Endodermal cell (in vitro differentiated cells): ENCODE results near the gene FRYL. TPM values are rescaled to one million over a fixed set of nuclear protein-coding genes. Genes with fewer than 3 reads are reported as not detected.

Source experiments
- DNase-seq: peaks from one replicate; pipeline ENCODE4 v3.0.0-alpha.2; 2017
- H3K27ac ChIP-seq: 2 replicates; pipeline ENCODE4 v1.5.1; 2013; ENCODE audit warnings: mild to moderate bottlenecking, low read depth, low read length, moderate library complexity
- H3K27me3 ChIP-seq: 2 replicates; pipeline ENCODE4 v1.6.1; 2013; ENCODE audit warnings: mild to moderate bottlenecking, low read length, moderate library complexity; ENCODE audit not compliant: insufficient read depth, control insufficient read depth, poor library complexity, severe bottlenecking
- H3K36me3 ChIP-seq: 2 replicates; pipeline ENCODE4 v1.7.0; 2013; ENCODE audit warnings: mild to moderate bottlenecking, low read length, moderate library complexity; ENCODE audit not compliant: control insufficient read depth, insufficient read depth
- H3K4me1 ChIP-seq: one replicate; pipeline ENCODE4 v1.7.0; 2013; ENCODE audit warnings: low read length; ENCODE audit not compliant: control insufficient read depth, insufficient read depth
- H3K4me3 ChIP-seq: 2 replicates; pipeline ENCODE4 v1.5.1; 2013; ENCODE audit warnings: mild to moderate bottlenecking, low read length, moderate library complexity
- H3K9ac ChIP-seq: 2 replicates; pipeline ENCODE4 v1.6.1; 2013; ENCODE audit warnings: mild to moderate bottlenecking, low read length, moderate library complexity; ENCODE audit not compliant: poor library complexity, severe bottlenecking; ENCODE audit errors: extremely low read depth
- H3K9me3 ChIP-seq: 2 replicates; pipeline ENCODE4 v1.6.1; 2013; ENCODE audit warnings: mild to moderate bottlenecking, low read length, moderate library complexity; ENCODE audit not compliant: control insufficient read depth
- H3K27ac Mint-ChIP-seq: 2 replicates; pipeline ENCODE4 v1.8.0; 2020; ENCODE audit warnings: mixed read lengths
- H3K27me3 Mint-ChIP-seq: 2 replicates; pipeline ENCODE4 v1.8.0; 2021; ENCODE audit warnings: mild to moderate bottlenecking, mixed read lengths; ENCODE audit not compliant: insufficient read depth
- H3K36me3 Mint-ChIP-seq: 2 replicates; pipeline ENCODE4 v1.8.0; 2020; ENCODE audit warnings: low read depth, mixed read lengths
- H3K4me1 Mint-ChIP-seq: 2 replicates; pipeline ENCODE4 v1.8.0; 2020; ENCODE audit warnings: mixed read lengths
- H3K4me3 Mint-ChIP-seq: 2 replicates; pipeline ENCODE4 v1.8.0; 2020; ENCODE audit warnings: mild to moderate bottlenecking, moderate library complexity, mixed read lengths
- H3K9me3 Mint-ChIP-seq: 2 replicates; pipeline ENCODE4 v1.8.0; 2020; ENCODE audit warnings: mild to moderate bottlenecking, mixed read lengths
- CTCF ChIP-seq: fragments of 200-600 bp; sonication (generic); conservative IDR thresholded peaks from 2 replicates; pipeline ENCODE4 v1.5.0; 2021; ENCODE audit warnings: antibody characterized with exemption, mild to moderate bottlenecking
- WGBS, 2 experiments: methylation state at CpG; one replicate each; pipeline versions ENCODE4 v1.1.5 to v1.1.7; 2013; ENCODE audit warnings: missing lambda C conversion rate in 2 of 2, mixed read lengths in 1 of 2; ENCODE audit not compliant: insufficient coverage in 1 of 2, insufficient read length in 1 of 2; 5-methylcytosine and 5-hydroxymethylcytosine counted together
- total RNA-seq, 2 donors: library from RNA; stranded (reverse); fragmentation: NEBNext Ultra II Directional in 1 of 2; extraction: Animal tissue kit (Norgen Biotek cat#: 25700) in 1 of 2; gene quantifications; 2 replicates in 1 of 2; 3 replicates in 1 of 2; pipeline ENCODE4 v1.2.1, GENCODE V29; 2021

FRYL gene
- total RNA-seq, 2 donors from 2014 or later = 56.5 to 62.6 TPM

- H3K4me3 Mint-ChIP-seq = no peak overlapping the region
- H3K27ac Mint-ChIP-seq = no peak overlapping the region
- peaks cover 8% of the 10 kb centered on the region for H3K4me1 Mint-ChIP-seq
- H3K36me3 Mint-ChIP-seq = peaks cover 72% of the 10 kb centered on the region
- peaks cover 86% of the 10 kb centered on the region for H3K36me3 ChIP-seq
- H3K27me3 Mint-ChIP-seq = no peaks in the 10 kb centered on the region
- no peak overlapping the region for H3K4me3 ChIP-seq
- H3K9ac ChIP-seq = no peak overlapping the region
- peak; percentile 62 for DNase-seq
- no peaks in the 10 kb centered on the region for H3K27me3 ChIP-seq
- H3K9me3 ChIP-seq = peaks cover 14% of the 10 kb centered on the region
- 95 to 100% methylated on average over 5 to 8 of the region's 8 CpGs for WGBS, 2 experiments
- TF ChIP-seq CTCF = peak; percentile 72
- no peaks in the 10 kb centered on the region for H3K9me3 Mint-ChIP-seq
- no peak overlapping the region for H3K27ac ChIP-seq
- H3K4me1 ChIP-seq = no peaks in the 10 kb centered on the region
Measured at GRCh38 chr4:48557478-48557877, 222.6 kb downstream of the FRYL start.

GRCh38 chr4:48556268-48556667 is 223.8 kb downstream of the FRYL start:
- Mint-ChIP-seq H3K27ac (no peak overlapping the region), H3K9me3 (no peaks in the 10 kb centered on the region), H3K4me1 (peaks cover 8% of the 10 kb centered on the region), H3K27me3 (no peaks in the 10 kb centered on the region), H3K36me3 (peaks cover 72% of the 10 kb centered on the region), H3K4me3 (no peak overlapping the region)
- no peak overlapping the region for H3K27ac ChIP-seq
- TF ChIP-seq CTCF = no peak
- H3K4me1 ChIP-seq = no peaks in the 10 kb centered on the region
- no peak overlapping the region for H3K9ac ChIP-seq
- H3K36me3 ChIP-seq = peaks cover 81% of the 10 kb centered on the region
- H3K4me3 ChIP-seq = no peak overlapping the region
- 94 to 100% methylated on average over 2 of the region's 2 CpGs for WGBS, 2 experiments
- H3K27me3 ChIP-seq = no peaks in the 10 kb centered on the region
- DNase-seq = no peak
- H3K9me3 ChIP-seq = peaks cover 14% of the 10 kb centered on the region

GRCh38 chr4:48554606-48555005 is 225.5 kb downstream of the FRYL start:
- H3K27me3 Mint-ChIP-seq = no peaks in the 10 kb centered on the region
- no peak overlapping the region for H3K27ac Mint-ChIP-seq

More at GRCh38 chr4:48554606-48555005, 225.5 kb downstream of the FRYL start:
- Histone ChIP-seq H3K9ac (no peak overlapping the region), H3K9me3 (peaks cover 14% of the 10 kb centered on the region), H3K4me1 (no peaks in the 10 kb centered on the region), H3K27ac (no peak overlapping the region), H3K4me3 (no peak overlapping the region), H3K36me3 (peaks cover 80% of the 10 kb centered on the region), H3K27me3 (no peaks in the 10 kb centered on the region)
- no peak for DNase-seq
- TF ChIP-seq CTCF = no peak
- Mint-ChIP-seq H3K4me1 (peaks cover 8% of the 10 kb centered on the region), H3K36me3 (peaks cover 68% of the 10 kb centered on the region), H3K9me3 (no peaks in the 10 kb centered on the region), H3K4me3 (no peak overlapping the region)
- 84 to 86% methylated on average over 1 to 4 of the region's 5 CpGs for WGBS, 2 experiments
